Motor neuron (in vitro differentiated cells): ENCODE measurements around the gene IRAG1. TPM values are rescaled to one million over a fixed set of nuclear protein-coding genes. Genes with fewer than 3 reads are reported as not detected.

Experiments used
- ATAC-seq, 8 experiments: fragments of 200-7000 bp; cut with Tn5 transposase; replicated peaks in 6 of 8; 2 replicates each; pipeline ENCODE4 v1.8.0; 2021; ENCODE audit warnings: mild to moderate bottlenecking in 8 of 8, moderate library complexity in 8 of 8
- H3K27ac ChIP-seq, 2 donors: fragments of 250-450 bp; sonication (Bioruptor Pico); 2 replicates each; pipeline ENCODE4 v1.9.0; 2021; ENCODE audit warnings: antibody characterized with exemption in 2 of 2, mild to moderate bottlenecking in 2 of 2, moderate library complexity in 1 of 2
- H3K4me1 ChIP-seq, 2 donors: fragments of 250-450 bp; sonication (Bioruptor Pico); replicated peaks in 1 of 2; 2 replicates each; pipeline ENCODE4 v1.6.1; 2021; ENCODE audit warnings: antibody characterized with exemption in 2 of 2, mild to moderate bottlenecking in 2 of 2, moderate library complexity in 1 of 2
- H3K4me3 ChIP-seq, 5 donors: fragments of 250-450 bp; sonication (Bioruptor Pico); 2 replicates each; pipeline ENCODE4 v1.9.0; 2021; ENCODE audit warnings: antibody characterized with exemption in 5 of 5, mild to moderate bottlenecking in 5 of 5, moderate library complexity in 4 of 5
- WGBS, 10 experiments: fragments of 450-650 bp; shearing (Covaris generic); methylation state at CpG; one replicate each; pipeline ENCODE4 v1.0.0; 2022; 5-methylcytosine and 5-hydroxymethylcytosine counted together
- in situ Hi-C, 9 experiments: fragments of 400-800 bp; cut with MboI; loops; one replicate each; pipeline ENCODE4 v1.15.0; 2021; ENCODE audit warnings: low sequenced_read_pairs in 9 of 9, low pct_unique_long_range_greater_than_20kb in 2 of 9; ENCODE audit not compliant: unreplicated experiment in 9 of 9
- total RNA-seq, 8 experiments: library from RNA; unstranded; fragments of 300-600 nt; gene quantifications; 2 replicates each; pipeline versions ENCODE4 v1.2.3 to v1.2.4, GENCODE V29; 2022

The IRAG1 gene
- total RNA-seq, 8 experiments from 2014 or later = 0.13 to 6.1 (median 0.64) TPM

- no peak for ATAC-seq
- no peak overlapping the region for H3K4me3 ChIP-seq
- H3K27ac ChIP-seq = no peak overlapping the region
- in situ Hi-C loops = no loop called here
- peaks cover 0 to 7% of the 10 kb centered on the region in 2 donors for H3K4me1 ChIP-seq
- 17 to 100% (median 80%) methylated on average over 1 to 4 of the region's 4 CpGs; no CpG with 5 or more reads in 1 of the 10 experiments for WGBS, 10 experiments
These were observed 23.5 kb downstream of the IRAG1 start for GRCh38 chr11:10670099-10670498.

- H3K4me1 ChIP-seq = peaks cover 0 to 7% of the 10 kb centered on the region in 2 donors
- WGBS, 10 experiments = 8 to 58% (median 40%) methylated on average over 1 to 5 of the region's 5 CpGs; no CpG with 5 or more reads in 3 of the 10 experiments
- peak in 7 of 8 experiments; percentile 15 to 82 (median 47) for ATAC-seq
- no peak overlapping the region for H3K4me3 ChIP-seq
- H3K27ac ChIP-seq = no peak overlapping the region
- in situ Hi-C loops = no loop called here
These were observed 24.1 kb downstream of the IRAG1 start for GRCh38 chr11:10669258-10670033.

GRCh38 chr11:10667521-10667885 lies 26.1 kb downstream of the IRAG1 start:
- in situ Hi-C loops = no loop called here
- Histone ChIP-seq H3K27ac (no peak overlapping the region), H3K4me3 (no peak overlapping the region), H3K4me1 (peaks cover 0 to 7% of the 10 kb centered on the region in 2 donors)
- 17 to 80% (median 60%) methylated on average over 1 to 2 of the region's 2 CpGs; no CpG with 5 or more reads in 5 of the 10 experiments for WGBS, 10 experiments
- peak in 1 of 8 experiments; percentile 17 for ATAC-seq

- 38 to 83% (median 69%) methylated on average over 1 to 4 of the region's 6 CpGs for whole genome bisulfite sequencing, 10 experiments
- peaks cover 0 to 7% of the 10 kb centered on the region in 2 donors for H3K4me1 ChIP-seq
- no peak overlapping the region for H3K27ac ChIP-seq
These were observed 26.7 kb downstream of the IRAG1 start for GRCh38 chr11:10666556-10667520.

GRCh38 chr11:10664496-10664895 lies 29.1 kb downstream of the IRAG1 start:
- in situ Hi-C loops = no loop called here
- 60 to 80% (median 80%) methylated on average over 1 of the region's 1 CpG; no CpG with 5 or more reads in 7 of the 10 experiments for WGBS, 10 experiments
- H3K4me3 ChIP-seq = no peak overlapping the region
- no peak overlapping the region for H3K27ac ChIP-seq
- peaks cover 0 to 3% of the 10 kb centered on the region in 2 donors for H3K4me1 ChIP-seq
- no peak for ATAC-seq

More at GRCh38 chr11:10666556-10667520, 26.7 kb downstream of the IRAG1 start:
- H3K4me3 ChIP-seq = no peak overlapping the region
- in situ Hi-C loops = no loop called here
- ATAC-seq = no peak

- Histone ChIP-seq H3K4me1 (no peaks in the 10 kb centered on the region), H3K27ac (no peak overlapping the region), H3K4me3 (no peak overlapping the region)
- no peak for ATAC-seq
- in situ Hi-C loops = no loop called here
- 74 to 97% (median 90%) methylated on average over 1 to 5 of the region's 6 CpGs; no CpG with 5 or more reads in 6 of the 10 experiments for WGBS, 10 experiments
These were observed 29.6 kb downstream of the IRAG1 start for GRCh38 chr11:10663990-10664389.

GRCh38 chr11:10663365-10663764 lies 30.2 kb downstream of the IRAG1 start:
- no peak for ATAC-seq
- Histone ChIP-seq H3K4me3 (no peak overlapping the region), H3K27ac (no peak overlapping the region), H3K4me1 (no peaks in the 10 kb centered on the region)
- in situ Hi-C loops = no loop called here

- Histone ChIP-seq H3K27ac (no peak overlapping the region), H3K4me1 (peaks cover 0 to 6% of the 10 kb centered on the region in 2 donors), H3K4me3 (no peak overlapping the region)
- 85 to 100% (median 96%) methylated on average over 1 to 2 of the region's 2 CpGs; no CpG with 5 or more reads in 4 of the 10 experiments for WGBS, 10 experiments
- no peak for ATAC-seq
- in situ Hi-C loops = no loop called here
These were observed 33.2 kb downstream of the IRAG1 start for GRCh38 chr11:10660323-10660722.

- peak; percentile 45 to 94 (median 93) for ATAC-seq
- in situ Hi-C loops = no loop called here
- H3K4me1 ChIP-seq = peaks cover 0 to 6% of the 10 kb centered on the region in 2 donors
- H3K4me3 ChIP-seq = no peak overlapping the region
- WGBS, 10 experiments = 34 to 81% (median 57%) methylated on average over 1 to 10 of the region's 13 CpGs; no CpG with 5 or more reads in 1 of the 10 experiments
- H3K27ac ChIP-seq = peak overlapping the region in 1 of 2 donors; percentile 16
These were observed 34.0 kb downstream of the IRAG1 start for GRCh38 chr11:10659339-10660216.

GRCh38 chr11:10658621-10659338 lies 34.8 kb downstream of the IRAG1 start:
- WGBS, 10 experiments = 80% methylated on average over 1 of the region's 6 CpGs; no CpG with 5 or more reads in 9 of the 10 experiments
- H3K4me3 ChIP-seq = no peak overlapping the region

GRCh38 chr11:10657308-10658271 lies 36.0 kb downstream of the IRAG1 start:
- Histone ChIP-seq H3K27ac (no peak overlapping the region), H3K4me1 (peaks cover 0 to 6% of the 10 kb centered on the region in 2 donors), H3K4me3 (no peak overlapping the region)
- in situ Hi-C loops = no loop called here
- ATAC-seq = peak; percentile 10 to 63 (median 25)
- 0 to 83% (median 68%) methylated on average over 1 to 7 of the region's 20 CpGs; no CpG with 5 or more reads in 1 of the 10 experiments for WGBS, 10 experiments

More at GRCh38 chr11:10658621-10659338, 34.8 kb downstream of the IRAG1 start:
- peak in 2 of 8 experiments; percentile 11 to 14 for ATAC-seq
- in situ Hi-C loops = no loop called here
- Histone ChIP-seq H3K4me1 (peaks cover 0 to 6% of the 10 kb centered on the region in 2 donors), H3K27ac (peak overlapping the region in 1 of 2 donors; percentile 16)
